Measurements from ENCODE around the gene ATP13A5. TPM values are rescaled to one million over a fixed set of nuclear protein-coding genes. Genes with fewer than 3 reads are reported as not detected.

Gene ATP13A5, protein sequence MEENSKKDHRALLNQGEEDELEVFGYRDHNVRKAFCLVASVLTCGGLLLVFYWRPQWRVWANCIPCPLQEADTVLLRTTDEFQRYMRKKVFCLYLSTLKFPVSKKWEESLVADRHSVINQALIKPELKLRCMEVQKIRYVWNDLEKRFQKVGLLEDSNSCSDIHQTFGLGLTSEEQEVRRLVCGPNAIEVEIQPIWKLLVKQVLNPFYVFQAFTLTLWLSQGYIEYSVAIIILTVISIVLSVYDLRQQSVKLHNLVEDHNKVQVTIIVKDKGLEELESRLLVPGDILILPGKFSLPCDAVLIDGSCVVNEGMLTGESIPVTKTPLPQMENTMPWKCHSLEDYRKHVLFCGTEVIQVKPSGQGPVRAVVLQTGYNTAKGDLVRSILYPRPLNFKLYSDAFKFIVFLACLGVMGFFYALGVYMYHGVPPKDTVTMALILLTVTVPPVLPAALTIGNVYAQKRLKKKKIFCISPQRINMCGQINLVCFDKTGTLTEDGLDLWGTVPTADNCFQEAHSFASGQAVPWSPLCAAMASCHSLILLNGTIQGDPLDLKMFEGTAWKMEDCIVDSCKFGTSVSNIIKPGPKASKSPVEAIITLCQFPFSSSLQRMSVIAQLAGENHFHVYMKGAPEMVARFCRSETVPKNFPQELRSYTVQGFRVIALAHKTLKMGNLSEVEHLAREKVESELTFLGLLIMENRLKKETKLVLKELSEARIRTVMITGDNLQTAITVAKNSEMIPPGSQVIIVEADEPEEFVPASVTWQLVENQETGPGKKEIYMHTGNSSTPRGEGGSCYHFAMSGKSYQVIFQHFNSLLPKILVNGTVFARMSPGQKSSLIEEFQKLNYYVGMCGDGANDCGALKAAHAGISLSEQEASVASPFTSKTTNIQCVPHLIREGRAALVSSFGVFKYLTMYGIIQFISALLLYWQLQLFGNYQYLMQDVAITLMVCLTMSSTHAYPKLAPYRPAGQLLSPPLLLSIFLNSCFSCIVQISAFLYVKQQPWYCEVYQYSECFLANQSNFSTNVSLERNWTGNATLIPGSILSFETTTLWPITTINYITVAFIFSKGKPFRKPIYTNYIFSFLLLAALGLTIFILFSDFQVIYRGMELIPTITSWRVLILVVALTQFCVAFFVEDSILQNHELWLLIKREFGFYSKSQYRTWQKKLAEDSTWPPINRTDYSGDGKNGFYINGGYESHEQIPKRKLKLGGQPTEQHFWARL
- total RNA-seq (2014; rRNA removed; shearing (Covaris generic)), result not detected in 2 replicates

- DNase-seq (ENCODE audit: low spot score), result no peak
These were observed at the start of gene ATP13A5 for GRCh38 chr3:193378706-193379105. Gene ATP13A5 (minus strand): TSS chr3:193378753. CDS start chr3:193378725, 28 bp downstream.

DNA sequence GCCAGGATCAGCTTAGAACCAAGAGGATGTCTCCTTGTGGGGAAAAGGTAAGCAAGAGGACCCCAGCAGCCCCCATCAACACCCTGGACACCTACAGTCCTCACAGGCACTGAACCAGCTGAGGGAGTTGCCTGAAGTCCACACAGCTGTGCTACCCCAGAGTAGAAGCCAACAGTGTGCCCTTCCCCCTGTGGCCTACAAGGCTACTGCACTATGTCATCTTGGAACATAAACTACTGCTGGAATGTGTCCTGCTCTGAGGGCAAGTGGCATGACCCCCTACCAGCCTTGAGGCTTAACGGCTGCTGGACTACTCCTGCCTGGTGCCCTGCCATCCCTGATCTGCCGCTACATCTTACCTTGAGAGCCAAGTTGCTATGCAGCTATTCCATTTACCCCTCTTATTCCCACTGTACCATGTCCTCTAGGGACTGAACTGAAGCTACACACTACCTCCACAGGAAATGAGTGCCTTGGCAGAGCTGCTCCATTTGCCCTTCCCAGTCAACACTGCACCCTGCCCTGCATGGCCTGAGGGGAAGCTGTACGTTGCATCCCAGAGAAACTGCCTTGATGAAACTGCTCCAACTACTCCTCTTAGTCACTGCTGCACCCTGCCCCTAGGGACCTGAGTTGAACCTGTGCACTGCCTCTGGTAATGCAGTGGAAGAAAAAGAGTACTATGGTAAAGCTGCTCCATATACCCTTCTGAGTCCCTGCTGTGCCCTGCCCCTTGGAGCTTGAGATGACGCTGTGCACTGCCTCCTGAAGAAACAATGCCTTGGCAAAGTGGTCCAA, 40.2 kb upstream of the ATP13A5 start:
- no peak for DNase-seq (ENCODE audit: low spot score)

DNA sequence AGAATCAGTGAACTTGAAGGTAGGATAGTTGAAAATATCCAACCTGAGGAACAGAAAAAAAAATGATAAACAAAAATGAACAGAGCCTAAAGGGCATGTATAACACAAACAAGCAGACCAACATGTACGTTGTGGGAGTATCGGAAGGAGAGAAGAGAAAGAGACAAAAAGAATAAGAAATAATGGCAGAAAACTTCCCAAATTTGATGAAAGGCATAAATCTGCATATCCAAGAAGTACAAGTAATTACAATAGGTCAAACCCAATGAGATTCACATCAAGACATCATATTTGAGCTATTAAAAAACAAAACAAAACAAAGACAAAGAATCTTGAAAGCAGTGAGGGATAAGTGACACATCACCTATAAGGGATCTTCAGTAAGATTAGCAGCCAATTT, 38.1 kb upstream of the ATP13A5 start:
- DNase-seq (ENCODE audit: low spot score), result no peak

- DNase-seq (ENCODE audit: low spot score), result no peak
These were observed 29.1 kb upstream of the ATP13A5 start for GRCh38 chr3:193407688-193408087.

DNA sequence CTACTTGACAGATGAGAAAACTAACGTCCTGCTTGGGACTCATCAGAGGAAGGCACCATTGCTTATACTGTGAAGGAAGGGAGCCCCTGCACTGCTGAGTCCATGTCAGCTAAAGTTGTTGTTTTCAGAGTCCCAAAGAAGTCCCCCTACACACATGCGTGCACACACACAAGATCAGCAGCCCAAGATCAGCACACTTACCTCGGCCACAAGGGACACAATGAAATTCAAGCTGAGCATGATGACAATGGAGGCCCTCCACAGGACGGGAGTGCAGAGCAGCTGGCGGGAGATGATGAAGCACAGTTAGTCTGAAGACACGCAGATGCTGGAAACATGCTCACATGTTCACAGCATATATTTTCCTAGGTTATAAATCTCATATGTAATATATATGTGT, 28.6 kb upstream of the ATP13A5 start:
- no peak for DNase-seq (ENCODE audit: low spot score)

DNA sequence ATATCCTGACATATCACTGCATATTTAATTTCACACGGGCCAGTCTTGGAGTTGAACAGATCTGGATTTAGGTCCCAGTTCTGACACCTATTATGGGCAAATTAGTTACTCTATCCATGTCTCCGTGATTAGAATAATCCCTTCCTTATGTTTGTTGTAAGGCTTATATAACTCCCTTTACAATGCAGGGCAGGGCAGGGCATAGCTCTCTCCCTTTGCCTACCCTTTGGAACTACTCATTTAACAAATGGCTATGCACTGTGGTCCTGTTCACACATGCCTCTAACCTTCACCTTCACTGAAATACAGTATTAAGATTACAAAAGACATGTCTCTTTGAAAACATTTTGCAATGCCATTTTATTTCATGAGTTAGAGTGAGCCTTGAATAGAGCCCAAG, 24.8 kb upstream of the ATP13A5 start:
- DNase-seq (ENCODE audit: low spot score), result no peak

GRCh38 chr3:193400304-193400703, 21.8 kb upstream of the ATP13A5 start:
- no peak for DNase-seq (ENCODE audit: low spot score)

- no peak for DNase-seq (ENCODE audit: low spot score)
These were observed 18.1 kb upstream of the ATP13A5 start for GRCh38 chr3:193396451-193397244.

GRCh38 chr3:193391902-193392301, 13.3 kb upstream of the ATP13A5 start:
- DNase-seq (ENCODE audit: low spot score), result no peak

- DNase-seq (ENCODE audit: low spot score), result no peak
These were observed 10.8 kb upstream of the ATP13A5 start for GRCh38 chr3:193389335-193389734.

DNA sequence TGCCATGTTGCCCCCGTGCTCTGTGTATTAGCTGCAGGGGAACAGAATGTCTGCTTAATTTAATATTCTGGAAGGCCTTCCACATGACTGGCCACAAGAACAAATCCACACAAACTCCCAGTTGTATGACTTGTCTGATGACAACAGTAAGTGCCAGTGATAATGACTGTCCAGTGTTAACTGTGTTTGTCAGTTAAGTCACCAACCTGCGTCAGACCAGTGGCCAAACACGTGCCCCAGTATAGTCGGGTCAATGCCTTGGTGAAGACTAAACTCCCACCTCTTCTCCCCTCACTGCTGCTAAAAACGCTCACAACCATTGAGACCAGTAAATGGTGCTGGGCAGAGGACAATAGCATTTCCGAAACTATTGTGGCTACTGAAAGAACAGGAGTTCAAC, 9.8 kb upstream of the ATP13A5 start:
- DNase-seq (ENCODE audit: low spot score), result no peak

GRCh38 chr3:193387596-193387995, 9.0 kb upstream of the ATP13A5 start:
- DNase-seq (ENCODE audit: low spot score), result no peak

DNA sequence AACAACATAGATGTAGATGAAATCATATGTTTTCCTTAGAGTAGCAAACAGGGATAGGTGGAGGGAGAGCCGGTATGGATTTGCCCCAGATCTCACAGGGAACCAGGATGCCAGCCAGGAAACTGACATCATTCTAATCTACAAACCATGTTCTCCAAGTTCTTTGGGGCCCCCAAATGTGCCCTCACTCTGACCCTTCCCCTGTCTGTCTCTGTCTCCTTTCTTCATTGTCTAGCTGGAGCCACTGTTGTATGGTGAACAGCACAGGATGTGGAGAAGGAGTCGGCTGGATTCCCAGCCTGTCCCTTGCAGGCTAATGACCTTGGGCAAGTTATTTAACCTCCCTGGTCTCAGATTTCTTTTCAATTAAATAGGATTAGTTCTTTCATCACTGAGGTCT, 962 bp downstream of the ATP13A5 start:
- no peak for DNase-seq (ENCODE audit: low spot score)

- DNase-seq (ENCODE audit: low spot score), result no peak
These were observed 2.9 kb downstream of the ATP13A5 start for GRCh38 chr3:193375614-193376013.

GRCh38 chr3:193372783-193373182, 5.8 kb downstream of the ATP13A5 start:
- no peak for DNase-seq (ENCODE audit: low spot score)

DNA sequence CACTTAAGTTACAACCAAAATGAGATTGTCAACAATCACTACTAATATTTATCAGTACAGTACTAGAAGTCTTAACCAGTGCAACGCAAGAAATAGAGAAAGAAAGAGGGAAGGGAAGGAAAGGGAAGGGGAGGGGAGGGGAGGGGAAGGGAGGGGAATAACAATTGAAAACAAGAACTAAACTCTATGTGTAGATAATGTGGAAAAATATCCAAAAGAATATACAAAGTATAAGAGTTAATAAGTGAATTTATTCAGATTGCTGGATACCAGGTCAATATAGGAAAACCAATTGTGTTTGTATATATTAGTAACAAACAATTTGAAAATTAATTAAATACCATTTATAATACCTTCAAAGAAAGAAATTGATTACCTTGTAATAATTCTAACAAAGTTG, 10.7 kb downstream of the ATP13A5 start:
- DNase-seq (ENCODE audit: low spot score), result no peak

- no peak for DNase-seq (ENCODE audit: low spot score)
These were observed 21.3 kb downstream of the ATP13A5 start for GRCh38 chr3:193357291-193357690.

DNA sequence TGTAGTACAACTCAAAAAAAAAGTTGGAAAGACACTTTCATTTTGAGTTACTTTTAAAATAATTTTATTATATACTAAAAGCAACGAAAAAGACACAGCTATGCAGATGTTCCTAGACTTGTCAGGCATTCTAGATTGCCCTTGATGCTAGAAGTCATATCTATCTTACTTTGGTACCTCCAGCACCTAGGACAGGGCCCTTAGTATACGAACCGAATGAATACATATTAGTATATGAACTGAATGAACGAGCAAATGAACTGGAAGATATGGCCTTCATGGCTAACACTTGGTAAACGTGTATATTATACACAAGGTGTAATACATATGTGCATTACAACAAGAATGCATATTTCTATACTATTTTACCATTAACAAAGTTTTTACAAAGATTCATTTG, 24.1 kb downstream of the ATP13A5 start:
- no peak for DNase-seq (ENCODE audit: low spot score)

- no peak for DNase-seq (ENCODE audit: low spot score)
These were observed 27.8 kb downstream of the ATP13A5 start for GRCh38 chr3:193350744-193351143.

DNA sequence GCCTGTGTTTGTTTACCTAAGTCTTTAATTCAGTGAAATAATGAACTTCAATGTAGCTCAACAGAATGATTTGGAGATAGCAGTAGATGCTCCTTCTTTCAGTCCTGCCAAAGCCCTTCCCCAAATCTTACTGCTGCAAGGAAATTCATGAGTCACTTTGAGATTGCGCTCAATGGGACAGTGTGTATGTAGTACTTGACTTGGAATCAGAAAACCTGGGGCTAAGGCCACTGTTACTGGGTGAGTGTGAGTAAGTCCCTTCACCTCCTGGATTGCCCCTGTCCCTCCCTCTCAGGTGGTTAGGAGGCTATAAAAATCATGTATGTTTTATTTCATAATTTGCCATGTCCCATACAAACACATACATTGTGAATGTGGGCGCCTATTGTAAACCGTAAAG, 29.9 kb downstream of the ATP13A5 start:
- no peak for DNase-seq (ENCODE audit: low spot score)

Measured in HT-29 (cell line).